HG03469 (cell line): ENCODE data around the gene CHMP5.

Source experiments
- ATAC-seq: cut with Tn5 transposase; IDR thresholded peaks from one replicate; pipeline ENCODE4 v1.9.1; 2021; ENCODE audit warnings: mild to moderate bottlenecking, moderate library complexity, moderate number of reproducible peaks; ENCODE audit not compliant: unreplicated experiment

The CHMP5 gene

GRCh38 chr9:33242609-33243134 is 22.2 kb upstream of the CHMP5 start:
- ATAC-seq: no peak

- ATAC-seq: no peak
Observed at GRCh38 chr9:33244137-33244784, 20.6 kb upstream of the CHMP5 start.

- ATAC-seq: no peak
Observed at GRCh38 chr9:33245341-33245740, 19.5 kb upstream of the CHMP5 start.

DNA sequence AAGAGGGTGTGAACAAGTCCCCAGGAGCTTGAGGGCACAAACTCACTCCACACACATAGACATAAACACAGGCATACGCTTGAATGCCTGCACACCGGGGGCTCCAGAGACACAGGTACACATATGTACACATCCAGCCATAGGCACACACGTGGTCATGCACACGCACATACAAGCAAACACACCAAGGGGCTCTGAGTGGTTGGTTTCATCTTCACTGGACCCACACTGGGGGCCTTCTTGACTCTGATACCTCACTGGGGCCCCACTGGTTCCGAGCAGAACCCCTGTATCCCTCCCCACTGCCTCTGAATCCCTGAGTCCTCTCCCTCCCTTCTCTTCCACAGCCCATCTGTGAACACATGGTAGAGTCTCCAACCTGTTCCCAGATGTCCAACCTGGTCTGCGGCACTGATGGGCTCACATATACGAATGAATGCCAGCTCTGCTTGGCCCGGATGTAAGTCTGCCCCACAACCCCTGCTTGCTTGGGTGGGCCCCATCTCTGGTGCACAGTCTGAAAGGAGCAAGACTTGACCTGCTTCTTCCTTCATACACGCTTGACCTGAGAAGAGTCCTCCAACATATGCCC is 18.5 kb upstream of the CHMP5 start:
- ATAC-seq: no peak

GRCh38 chr9:33248606-33249005 is 16.2 kb upstream of the CHMP5 start:
- ATAC-seq: no peak

GRCh38 chr9:33249087-33249658 is 15.7 kb upstream of the CHMP5 start:
- no peak for ATAC-seq

DNA sequence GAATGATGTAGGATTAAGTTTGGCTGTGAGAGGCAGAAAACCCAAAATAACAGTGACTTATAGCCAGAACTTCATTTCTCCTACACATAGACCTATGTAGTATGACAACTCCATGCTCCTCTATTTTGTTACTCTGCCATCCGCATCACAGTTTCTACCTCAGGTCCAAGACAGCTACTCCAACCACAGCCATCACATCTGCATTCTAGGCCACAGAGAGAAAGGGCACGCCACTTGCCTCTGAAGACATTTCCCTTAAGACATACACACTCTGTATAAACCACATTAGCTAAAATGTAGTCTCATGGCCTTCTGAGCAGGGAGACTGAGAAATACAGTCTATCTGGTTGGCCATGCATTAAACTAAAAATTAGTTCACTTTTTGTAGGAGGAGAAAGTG is 14.9 kb upstream of the CHMP5 start:
- no peak for ATAC-seq

DNA sequence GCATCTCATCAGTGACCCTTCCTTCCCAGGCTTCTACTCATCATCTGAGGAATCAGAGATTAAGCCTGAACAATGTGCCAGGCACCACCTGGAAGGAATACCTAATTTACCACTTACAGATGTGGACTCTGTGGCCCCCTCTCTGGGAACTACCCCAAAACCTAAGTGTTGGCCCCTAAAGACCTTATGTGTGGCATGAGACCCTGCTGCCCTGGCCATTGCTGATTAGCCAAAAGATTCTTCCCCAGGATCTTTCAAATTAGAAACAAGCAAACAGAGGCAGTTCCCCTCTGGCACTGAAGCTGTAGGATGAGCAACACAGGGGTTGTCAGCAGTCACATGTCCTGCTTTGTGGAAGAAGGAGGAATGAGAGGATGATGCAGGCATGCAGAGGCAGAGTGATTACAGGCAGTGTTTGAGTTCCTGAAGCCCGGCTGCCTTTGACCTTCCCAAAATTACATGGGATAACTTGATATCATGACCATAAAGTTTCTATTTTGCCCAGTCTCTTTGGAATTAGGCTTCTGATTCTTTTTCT is 14.3 kb upstream of the CHMP5 start:
- ATAC-seq: no peak

DNA sequence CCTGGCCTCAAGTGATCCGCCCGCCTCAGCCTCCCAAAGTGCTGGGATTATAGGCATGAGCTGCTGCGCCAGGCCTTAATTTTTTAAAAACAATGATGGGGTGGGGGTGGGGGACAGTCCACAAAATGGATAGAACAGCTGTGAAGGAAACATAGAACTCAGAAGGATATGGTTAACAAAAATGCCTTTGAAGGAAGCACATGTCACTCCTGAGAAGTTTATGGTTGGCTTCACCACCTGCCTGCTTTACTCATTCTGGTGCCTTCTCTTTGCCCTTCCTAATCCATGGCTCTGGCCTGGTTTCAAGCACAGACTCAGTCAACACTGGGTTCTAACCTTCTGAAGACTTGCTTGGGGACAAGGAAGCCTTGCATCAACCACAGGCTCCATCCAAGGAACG is 10.6 kb upstream of the CHMP5 start:
- ATAC-seq: no peak

DNA sequence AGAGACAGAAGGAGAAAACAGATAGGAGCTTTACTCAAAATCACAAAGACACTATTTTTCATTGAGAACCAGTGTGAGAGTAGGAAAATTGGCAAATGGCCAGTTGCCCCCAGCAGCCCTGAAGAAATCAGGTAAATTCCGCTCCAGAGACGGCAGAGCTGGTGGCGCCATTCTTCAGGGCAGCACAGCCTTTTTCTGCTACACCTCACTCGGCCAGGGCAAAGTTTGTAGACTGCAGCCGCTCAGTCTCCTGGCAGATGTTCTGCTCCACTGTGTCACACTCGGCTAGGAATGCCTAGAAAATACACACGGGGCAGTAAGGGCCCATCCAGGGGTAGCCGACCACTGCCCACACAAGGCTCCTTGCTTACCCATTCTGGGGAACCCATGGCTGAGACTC is 9.8 kb upstream of the CHMP5 start:
- no peak for ATAC-seq

GRCh38 chr9:33255471-33255870 is 9.4 kb upstream of the CHMP5 start:
- ATAC-seq: no peak

GRCh38 chr9:33256236-33256635 is 8.6 kb upstream of the CHMP5 start:
- no peak for ATAC-seq

DNA sequence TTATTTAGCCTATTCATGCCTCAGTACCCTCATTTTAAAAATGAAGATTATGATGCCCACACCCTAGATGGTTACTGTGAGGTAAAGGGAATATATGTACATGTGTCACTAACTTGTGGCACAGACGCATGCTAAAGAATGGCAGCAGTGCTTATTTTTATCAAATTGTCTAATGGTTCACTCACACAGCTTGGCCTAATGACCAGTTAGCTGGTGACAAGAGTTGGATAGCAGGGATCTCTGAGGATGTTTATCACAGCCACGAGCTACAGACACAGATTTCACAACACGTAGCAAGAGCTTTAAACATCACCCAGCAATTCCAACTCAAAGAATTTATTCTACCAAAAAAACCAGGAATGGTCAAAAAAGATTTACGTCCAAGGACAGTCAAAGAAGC is 7.6 kb upstream of the CHMP5 start:
- ATAC-seq: no peak

- no peak for ATAC-seq
Observed at GRCh38 chr9:33260372-33260771, 4.5 kb upstream of the CHMP5 start.

- no peak for ATAC-seq
Observed at GRCh38 chr9:33263131-33264002, 1.5 kb upstream of the CHMP5 start.

DNA sequence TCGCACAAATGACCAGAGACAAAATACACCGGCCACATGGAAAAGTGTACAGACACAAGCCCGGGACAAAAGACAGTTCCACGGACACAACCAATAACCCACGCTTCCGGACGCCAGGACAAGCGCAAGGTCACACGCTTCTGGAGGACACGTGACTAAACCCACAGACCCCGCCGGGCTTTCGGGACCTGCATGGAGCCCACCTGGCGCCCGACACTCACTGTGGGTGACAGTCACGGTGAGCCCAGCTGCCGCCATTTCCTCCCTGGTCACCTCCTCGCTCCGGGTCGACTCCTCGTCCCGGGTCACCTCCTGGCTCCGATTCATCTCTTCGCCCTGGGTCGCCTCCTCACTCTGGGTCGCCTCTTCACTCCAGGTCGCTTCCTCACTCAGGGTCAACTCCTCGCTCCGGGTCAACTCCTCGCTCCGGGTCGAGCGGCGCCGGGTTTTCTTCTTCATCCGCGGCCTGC is 811 bp upstream of the CHMP5 start:
- ATAC-seq: peak; percentile 19

DNA sequence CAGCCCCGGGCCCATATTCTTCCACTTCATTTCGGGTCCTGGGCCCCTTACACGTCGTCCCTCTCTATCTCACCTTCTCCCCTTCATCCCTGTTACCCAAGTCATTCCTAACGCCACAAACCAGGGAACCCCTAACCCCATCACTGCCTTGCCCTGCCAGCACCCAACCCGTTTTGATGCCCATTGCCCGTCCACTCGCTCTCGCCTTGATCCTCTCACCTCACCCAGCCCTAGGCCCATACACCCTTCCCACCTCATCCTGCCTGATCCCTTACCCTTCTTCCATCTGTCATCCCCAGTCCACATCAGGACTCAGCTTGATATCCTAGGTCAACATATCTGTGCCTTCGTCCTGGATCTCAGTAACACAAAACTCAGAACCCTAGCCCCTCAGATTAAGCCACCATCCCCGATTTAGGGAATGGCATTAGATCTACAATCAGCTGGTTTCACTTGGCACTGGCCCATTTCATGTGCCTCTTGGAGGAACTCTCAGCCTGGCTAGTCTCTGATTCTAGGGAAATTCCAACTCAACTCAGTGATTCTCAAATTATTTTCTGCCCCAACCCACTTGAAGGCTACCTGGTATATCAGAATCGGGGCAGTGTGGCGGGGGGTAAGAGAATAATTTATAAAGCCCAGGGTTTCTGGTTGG is 489 bp downstream of the CHMP5 start:
- ATAC-seq: no peak

- no peak for ATAC-seq
Observed at GRCh38 chr9:33267151-33267767, 2.4 kb downstream of the CHMP5 start.

DNA sequence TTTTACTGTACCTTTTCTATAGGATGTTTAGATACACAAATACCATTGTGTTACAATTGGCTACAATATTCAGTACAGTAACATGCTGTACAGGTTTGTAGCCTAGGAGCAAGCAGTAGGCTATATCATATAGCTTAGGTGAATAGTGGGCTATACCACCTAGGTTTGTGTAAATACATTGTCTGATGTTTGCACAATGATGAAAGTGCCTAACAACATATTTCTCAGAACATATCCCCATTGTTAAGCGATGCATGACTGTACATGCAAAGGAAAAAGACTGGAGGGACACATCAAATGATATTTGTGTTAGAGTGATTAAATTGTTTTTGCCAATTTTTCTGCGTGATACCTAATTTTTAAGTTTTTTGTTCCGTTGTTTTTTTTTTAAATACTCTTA is 5.3 kb downstream of the CHMP5 start:
- no peak for ATAC-seq

- no peak for ATAC-seq
Observed at GRCh38 chr9:33272061-33272460, 7.2 kb downstream of the CHMP5 start.
